Measurements from ENCODE around the gene PRODH2.

PRODH2 gene, protein sequence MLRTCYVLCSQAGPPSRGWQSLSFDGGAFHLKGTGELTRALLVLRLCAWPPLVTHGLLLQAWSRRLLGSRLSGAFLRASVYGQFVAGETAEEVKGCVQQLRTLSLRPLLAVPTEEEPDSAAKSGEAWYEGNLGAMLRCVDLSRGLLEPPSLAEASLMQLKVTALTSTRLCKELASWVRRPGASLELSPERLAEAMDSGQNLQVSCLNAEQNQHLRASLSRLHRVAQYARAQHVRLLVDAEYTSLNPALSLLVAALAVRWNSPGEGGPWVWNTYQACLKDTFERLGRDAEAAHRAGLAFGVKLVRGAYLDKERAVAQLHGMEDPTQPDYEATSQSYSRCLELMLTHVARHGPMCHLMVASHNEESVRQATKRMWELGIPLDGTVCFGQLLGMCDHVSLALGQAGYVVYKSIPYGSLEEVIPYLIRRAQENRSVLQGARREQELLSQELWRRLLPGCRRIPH

DNA sequence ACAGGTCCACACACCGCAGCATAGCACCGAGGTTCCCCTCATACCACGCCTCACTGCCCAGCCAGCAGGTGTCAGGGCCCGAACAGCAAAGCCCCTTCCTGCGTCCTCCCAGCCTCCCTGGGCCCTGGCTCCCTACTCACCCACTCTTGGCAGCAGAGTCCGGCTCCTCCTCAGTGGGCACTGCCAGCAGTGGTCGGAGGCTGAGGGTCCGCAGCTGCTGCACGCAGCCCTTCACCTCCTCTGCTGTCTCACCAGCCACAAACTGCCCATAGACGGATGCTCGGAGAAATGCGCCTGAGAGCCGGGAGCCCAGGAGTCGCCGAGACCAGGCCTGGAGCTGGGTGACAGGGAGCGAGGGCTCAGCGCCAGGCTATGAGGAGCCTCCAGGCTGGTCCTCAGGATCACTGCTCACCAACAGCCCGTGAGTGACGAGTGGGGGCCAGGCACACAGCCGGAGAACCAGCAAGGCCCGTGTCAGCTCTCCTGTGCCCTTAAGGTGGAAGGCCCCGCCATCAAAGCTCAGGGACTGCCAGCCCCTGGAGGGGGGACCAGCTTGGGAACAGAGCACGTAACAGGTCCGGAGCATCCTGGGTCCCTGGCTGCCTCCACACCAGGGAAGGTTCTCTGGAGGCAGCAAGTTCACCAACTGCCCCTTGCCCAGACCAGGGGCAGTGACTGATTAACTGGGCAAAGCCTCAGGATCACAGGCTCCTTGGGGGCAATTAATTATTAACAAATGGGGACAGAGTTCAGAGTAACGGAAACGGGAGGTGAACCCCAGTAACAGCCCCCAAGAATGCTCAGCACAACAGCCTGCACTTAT, at the start of gene PRODH2:
Gene PRODH2 (minus strand): TSS at position 626 of the 823 bp plus-strand sequence. CDS start 40 bp downstream, at position 586.
- no peak for DNase-seq

GRCh38 chr19:35861640-35862160, 49.1 kb upstream of the PRODH2 start:
- no peak for DNase-seq

GRCh38 chr19:35860818-35861639, 48.4 kb upstream of the PRODH2 start:
- no peak for DNase-seq

DNA sequence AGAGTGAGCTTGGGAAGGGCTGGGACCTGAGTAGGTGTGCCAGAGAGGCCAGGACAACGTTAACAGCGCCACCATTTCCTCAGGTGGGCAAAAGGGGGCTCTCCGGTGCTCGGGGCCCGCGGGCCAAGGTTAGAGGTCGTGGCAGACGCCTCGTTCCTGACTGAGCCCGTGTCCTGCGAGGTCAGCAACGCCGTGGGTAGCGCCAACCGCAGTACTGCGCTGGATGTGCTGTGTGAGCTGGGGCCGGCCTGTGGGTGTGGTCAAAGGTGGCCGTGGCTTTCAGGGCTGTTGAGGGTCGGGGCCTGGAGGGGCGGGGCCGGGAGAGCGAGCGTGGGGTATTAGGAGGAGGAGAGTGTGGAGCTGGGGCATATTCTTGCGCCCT, 47.8 kb upstream of the PRODH2 start:
- DNase-seq, result no peak

DNA sequence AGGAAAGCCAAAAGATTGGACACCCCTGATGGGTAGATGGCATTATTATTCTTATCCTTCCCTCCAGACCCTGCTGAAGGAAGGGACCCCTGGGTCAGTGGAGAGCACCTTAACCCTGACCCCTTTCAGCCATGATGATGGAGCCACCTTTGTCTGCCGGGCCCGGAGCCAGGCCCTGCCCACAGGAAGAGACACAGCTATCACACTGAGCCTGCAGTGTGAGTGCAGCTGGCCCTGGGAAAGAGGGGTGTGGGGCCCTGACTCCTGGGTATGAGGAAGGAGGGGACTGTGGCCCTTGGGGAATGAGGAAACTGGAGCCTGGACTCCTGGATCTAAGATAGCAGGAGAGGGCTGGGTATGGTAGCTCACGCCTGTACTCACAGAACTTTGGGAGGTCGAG, 46.8 kb upstream of the PRODH2 start:
- DNase-seq, result no peak

DNA sequence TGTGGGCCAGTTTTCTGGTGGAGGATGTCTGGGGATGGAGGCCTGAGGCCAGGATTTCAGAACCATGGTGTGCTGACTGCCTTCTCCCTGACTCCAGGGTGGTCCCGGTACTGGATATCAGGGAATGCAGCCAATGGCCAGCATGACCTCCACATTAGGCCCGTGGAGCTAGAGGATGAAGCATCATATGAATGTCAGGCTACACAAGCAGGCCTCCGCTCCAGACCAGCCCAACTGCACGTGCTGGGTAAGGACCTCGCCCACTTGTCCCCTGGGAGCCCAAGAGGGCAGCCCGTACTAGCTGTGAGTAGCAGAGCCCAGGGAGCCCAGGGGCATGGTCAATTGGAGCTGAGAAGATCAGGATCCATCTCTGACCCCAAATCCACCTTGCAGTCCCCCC, 45.7 kb upstream of the PRODH2 start:
- DNase-seq, result no peak

DNA sequence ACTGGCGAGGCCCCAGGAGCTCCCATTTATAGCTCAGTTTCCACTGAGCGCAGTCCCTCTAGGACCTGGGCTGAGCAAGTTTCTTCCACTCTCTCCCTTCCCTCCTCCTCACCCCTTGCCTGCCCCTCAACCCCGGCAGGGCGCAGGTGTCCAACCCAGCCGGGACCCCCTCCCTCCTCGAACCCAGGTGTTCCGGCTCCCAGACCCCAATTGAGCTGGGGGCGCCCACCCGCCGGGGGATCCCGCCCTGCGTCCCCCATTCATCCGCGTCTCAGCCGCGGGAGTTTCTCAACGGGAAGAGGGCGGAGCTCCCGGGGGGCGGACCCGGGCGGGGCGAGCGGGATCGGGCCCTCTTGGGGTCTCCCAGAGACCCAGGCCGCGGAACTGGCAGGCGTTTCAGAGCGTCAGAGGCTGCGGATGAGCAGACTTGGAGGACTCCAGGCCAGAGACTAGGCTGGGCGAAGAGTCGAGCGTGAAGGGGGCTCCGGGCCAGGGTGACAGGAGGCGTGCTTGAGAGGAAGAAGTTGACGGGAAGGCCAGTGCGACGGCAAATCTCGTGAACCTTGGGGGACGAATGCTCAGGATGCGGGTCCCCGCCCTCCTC, 44.0 kb upstream of the PRODH2 start, which contains the start of gene KIRREL2:
Gene KIRREL2 (plus strand): TSS at position 366 of the 604 bp plus-strand sequence. CDS start 209 bp downstream, at position 575.
- peak; percentile 35 for DNase-seq

- no peak for DNase-seq
These were observed 40.6 kb upstream of the PRODH2 start for GRCh38 chr19:35853038-35853756.

DNA sequence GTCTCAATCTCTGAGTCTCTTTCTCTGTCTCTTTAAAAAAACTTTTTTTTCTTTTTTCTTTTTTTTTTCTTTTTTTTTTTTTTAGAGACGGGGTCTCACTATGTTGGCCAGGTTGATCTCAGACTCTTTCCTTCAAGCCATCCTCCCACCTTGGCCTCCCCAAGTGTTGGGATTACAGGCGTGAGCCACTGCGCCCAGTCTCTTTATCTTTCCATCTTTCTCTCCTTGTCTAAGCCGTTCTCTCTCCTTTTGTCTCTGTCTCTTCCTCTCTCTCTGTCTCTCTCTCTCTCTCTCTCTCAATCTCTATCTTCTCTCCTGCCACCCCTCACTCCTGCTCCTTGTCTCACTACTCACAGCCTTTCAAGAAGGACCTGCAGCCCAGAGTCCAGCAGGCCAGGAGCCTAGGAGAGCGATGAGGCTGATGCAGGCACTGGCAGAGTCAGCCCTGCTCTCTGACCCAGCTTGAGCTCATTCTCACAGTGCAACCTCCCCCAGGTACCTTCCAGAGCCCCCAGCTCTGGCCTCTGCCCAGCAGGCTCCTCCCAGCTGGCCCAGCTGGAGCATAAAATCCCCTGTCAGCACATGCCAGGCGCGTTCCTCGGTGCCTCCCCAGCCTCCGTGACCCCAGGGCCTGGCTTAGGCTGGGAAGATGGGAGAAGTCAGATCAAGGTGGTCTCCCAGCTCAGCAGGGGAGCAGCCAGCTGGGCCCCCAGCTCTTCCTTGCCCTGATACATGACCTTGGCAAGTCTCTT, 39.6 kb upstream of the PRODH2 start, which contains the start of gene NPHS1:
Gene NPHS1 (minus strand): TSS at position 476 of the 752 bp plus-strand sequence. CDS start 667 bp downstream, outside the sequence.
- no peak for DNase-seq

- no peak for DNase-seq
These were observed 38.8 kb upstream of the PRODH2 start for GRCh38 chr19:35851213-35852028.

DNA sequence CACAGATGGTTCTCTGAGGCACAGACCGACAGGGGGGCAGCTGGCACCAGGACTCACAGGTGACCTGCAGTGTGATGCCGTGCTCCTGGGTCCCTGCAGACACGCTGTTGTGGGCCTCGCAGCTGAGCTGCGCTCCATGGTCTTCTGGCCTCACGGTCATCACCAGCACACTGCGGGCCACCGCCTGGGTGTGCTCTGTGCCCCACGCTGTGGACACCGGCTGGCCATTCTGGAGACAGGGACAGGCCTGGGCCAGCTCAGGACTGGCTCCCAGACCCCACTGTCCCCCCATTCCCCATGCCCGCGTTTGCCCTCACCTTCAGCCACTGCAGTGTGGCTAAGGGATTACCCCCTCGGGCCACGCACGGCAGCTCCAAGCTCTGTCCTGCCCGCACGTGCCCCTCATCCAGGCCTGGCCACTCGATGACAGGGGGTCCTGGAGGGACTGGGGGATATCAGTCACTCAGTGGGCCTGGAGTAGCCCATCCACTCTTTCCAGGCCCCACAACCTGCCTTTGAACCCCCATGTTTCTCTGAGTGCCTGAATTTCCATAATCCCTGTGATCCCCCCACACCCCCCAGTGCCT, 36.4 kb upstream of the PRODH2 start:
- no peak for DNase-seq

DNA sequence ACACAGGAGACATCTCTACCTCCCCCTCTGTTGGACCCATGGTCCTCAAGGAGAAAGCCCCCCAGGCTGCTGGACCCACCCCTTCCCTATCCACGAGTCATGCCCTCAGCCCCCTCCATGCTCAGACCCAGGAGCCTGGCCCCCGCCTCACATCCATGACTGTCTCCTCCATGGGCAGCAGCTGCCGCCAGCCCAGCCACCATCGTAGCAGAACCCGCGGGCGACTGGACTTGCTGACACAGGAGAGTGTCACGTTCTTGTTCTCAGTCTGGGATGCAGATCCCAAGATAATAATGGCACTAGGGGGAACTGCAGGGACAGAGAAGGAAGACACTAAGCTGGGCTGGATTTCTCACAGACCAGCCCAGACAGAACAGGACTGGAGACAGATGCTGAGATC, 35.8 kb upstream of the PRODH2 start:
- no peak for DNase-seq

DNA sequence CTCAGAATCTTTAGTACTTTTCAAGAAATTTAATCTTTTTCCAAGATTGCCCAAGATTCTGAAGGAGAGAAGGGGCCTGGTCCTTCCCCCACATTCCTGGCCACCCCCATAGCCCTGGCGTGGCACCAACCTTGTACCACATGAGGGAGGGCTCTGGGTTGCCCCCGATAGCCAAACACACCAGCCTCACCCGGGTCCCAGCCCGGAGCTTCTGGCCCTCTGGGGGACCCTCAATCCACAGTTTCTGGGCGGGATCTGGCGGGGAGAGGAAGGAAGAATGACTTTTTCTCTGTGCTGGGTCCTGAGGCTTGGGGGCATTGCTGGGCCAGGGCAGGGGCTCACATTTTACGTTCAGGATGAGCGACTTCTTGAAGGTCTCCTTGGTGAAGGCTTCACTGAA, 35.3 kb upstream of the PRODH2 start:
- DNase-seq, result no peak

GRCh38 chr19:35846038-35846668, 33.5 kb upstream of the PRODH2 start:
- peak; percentile 18 for DNase-seq

DNA sequence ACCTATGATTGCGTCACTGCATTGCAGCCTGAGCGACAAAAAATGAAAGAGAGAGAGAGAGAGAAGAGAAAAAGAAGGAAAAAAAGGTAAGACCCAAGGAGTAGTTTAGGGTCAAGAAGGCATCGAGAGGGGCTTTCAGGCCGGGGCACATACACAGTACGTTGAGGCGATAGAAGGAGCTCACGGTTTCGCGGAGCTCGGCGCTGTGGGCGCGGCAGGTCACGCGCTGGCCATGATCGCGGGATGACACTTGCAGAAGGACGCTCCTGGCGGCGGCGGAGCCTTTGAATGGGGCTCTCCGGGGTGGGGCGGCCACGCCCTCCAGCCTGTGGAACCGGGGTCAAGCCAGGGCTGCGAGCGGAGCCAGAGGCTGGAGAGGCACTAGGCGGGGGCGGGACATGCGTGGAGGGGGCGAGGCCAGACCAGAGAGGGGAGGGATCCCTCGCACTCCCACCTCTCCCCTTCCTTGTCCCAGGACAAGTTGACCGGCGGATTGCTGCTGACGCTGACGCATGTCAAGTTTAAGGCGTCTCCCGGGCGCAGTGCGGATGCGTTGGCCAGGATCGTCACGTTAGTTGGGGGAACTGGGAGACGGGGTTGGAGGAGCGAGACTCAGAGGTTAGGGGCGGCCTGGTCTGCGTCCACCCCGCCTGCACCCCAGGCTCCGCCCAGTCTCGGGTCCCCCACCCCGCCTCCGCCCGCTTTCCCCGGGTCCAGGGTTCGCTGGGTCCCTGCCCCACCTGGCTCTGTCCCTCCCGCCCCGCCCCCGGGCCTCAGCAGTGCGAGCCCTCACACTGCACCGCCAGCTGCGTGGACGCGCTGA, 32.8 kb upstream of the PRODH2 start:
- DNase-seq, result no peak

GRCh38 chr19:35844482-35845214, 32.0 kb upstream of the PRODH2 start:
- no peak for DNase-seq

Data from DMS79 treated with DMSO at 0.1 percent for 48 hours (cell line).